Right atrium auricular region (tissue), 2 donors: ENCODE data around the gene ITIH4. TPM values are rescaled to one million over a fixed set of nuclear protein-coding genes. Genes with fewer than 3 reads are reported as not detected.

Experiments used
- DNase-seq: peaks from one replicate; pipeline ENCODE4 v3.0.0-alpha.2; 2019; ENCODE audit warnings: low spot score
- H3K27ac ChIP-seq, 2 donors: fragments of 200-600 bp; sonication (generic); 1 replicate in 1 of 2; 2 replicates in 1 of 2; pipeline ENCODE4 v1.5.1; 2016 to 2019
- H3K27me3 ChIP-seq, 2 donors: fragments of 200-600 bp; sonication (generic); one replicate each; pipeline versions ENCODE4 v1.5.1 to v1.6.0; 2017 to 2019
- H3K36me3 ChIP-seq: fragments of 200-600 bp; sonication (generic); one replicate; pipeline ENCODE4 v1.5.1; 2016
- H3K4me1 ChIP-seq, 2 donors: fragments of 200-600 bp; sonication (generic); one replicate each; pipeline versions ENCODE4 v1.5.1 to v1.6.0; 2017 to 2019
- H3K4me3 ChIP-seq, 2 donors: fragments of 200-600 bp; sonication (generic); 1 replicate in 1 of 2; 2 replicates in 1 of 2; pipeline ENCODE4 v1.5.1; 2017 to 2019; ENCODE audit warnings: mild to moderate bottlenecking in 1 of 2, moderate library complexity in 1 of 2
- H3K9me3 ChIP-seq, 2 donors: fragments of 200-600 bp; sonication (generic); one replicate each; pipeline ENCODE4 v1.5.1; 2019
- CTCF ChIP-seq, 2 donors: fragments of 200-600 bp; sonication (generic); IDR thresholded peaks; one replicate each; pipeline ENCODE4 v1.5.1; 2019; ENCODE audit warnings: antibody characterized with exemption in 2 of 2
- total RNA-seq, 2 donors: library from RNA; depleted of rRNA; stranded (reverse); fragments of >200 nt; gene quantifications; one replicate each; pipeline ENCODE4 v1.1.0, GENCODE V29; 2016

Gene ITIH4
- total RNA-seq, 2 donors from 2014 or later, result 1.2 TPM; not detected in 1

DNA sequence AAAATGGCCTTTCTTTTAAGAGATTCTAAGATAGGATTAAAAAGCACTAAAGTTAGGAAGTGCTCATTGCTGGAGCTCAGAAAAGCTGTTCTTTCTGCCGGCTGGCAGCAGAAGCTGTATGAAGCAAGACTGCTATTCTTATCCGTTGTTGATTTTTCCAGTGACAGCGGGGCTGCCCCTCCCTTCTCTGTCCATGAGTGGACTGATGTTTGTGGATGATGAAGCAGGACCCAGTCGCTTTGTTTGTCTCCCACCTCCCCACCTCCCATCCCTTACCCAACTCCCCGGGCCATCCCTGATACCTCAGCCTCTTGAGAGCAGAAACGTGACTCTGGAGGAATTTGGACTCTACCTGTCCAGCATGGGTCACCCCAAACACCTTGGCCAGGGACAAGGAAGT lies 14.7 kb upstream of the ITIH4 start:
- Histone ChIP-seq H3K4me3 (no peak overlapping the region), H3K9me3 (no peaks in the 10 kb centered on the region), H3K27me3 (no peaks in the 10 kb centered on the region), H3K27ac (peak overlapping the region; percentile 69 to 88), H3K4me1 (peaks cover 0 to 63% of the 10 kb centered on the region in 2 donors), H3K36me3 (peaks cover 23% of the 10 kb centered on the region)
- DNase-seq, result peak; percentile 88
- TF ChIP-seq CTCF (IDR thresholded peaks at IDR 0.05), result no peak

DNA sequence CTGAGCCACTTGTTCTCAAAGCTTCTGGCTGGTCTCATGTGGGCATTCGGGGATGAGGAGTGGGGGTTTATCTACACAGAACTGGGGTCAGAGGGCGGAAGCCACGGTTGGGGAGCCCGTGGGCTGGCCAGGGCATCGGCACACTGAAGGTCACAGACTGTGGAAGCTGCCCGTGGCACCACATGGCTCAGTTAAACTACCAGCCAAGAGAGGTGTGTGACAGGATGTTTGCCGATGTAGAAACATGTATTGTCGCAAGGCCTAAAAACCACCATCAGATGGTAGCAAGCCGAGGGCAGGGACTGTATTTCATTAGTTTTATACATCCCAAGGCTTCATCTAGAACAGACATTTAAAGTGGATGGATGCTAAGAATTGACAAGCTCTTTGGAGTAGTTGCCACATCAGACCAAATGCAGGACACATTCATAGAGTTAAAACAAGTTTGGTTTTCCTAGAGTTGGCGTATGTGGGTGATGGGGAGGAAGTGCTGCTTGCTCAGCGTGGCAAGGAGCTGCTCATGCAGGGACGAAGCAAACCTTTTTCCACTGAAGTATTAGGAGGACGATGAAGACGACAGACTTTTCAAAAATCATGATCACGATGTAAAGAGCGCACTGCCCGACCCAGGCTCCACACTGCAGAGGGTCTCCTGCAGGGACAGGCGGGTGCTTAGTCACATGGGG lies 14.0 kb upstream of the ITIH4 start:
- no peak for DNase-seq
- no peak for TF ChIP-seq CTCF (IDR thresholded peaks at IDR 0.05)
- Histone ChIP-seq H3K27me3 (no peaks in the 10 kb centered on the region), H3K4me3 (no peak overlapping the region), H3K4me1 (peaks cover 0 to 63% of the 10 kb centered on the region in 2 donors), H3K36me3 (peaks cover 18% of the 10 kb centered on the region), H3K27ac (peak overlapping the region; percentile 69 to 88), H3K9me3 (no peaks in the 10 kb centered on the region)

DNA sequence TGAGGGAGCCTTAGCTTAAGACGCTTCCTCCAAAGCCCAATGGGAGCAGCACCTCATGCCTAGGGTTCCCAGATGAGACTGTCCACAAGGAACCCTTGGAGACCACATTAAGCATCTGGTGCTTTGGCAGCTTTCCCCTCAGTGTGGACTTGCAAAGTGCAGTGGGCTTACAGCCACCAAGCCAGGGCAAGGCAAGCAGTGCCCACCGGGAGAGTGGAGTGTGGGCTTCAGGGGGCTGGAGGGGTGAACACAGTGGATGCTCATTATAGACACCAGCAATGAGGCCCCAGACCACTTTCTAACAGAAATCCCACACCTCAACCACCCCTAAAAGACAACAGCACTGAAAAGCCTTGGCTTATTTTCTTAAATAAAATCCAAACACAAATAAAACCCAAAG lies 13.4 kb upstream of the ITIH4 start:
- Histone ChIP-seq H3K27ac (peak overlapping the region; percentile 69 to 88), H3K36me3 (peaks cover 13% of the 10 kb centered on the region), H3K4me1 (peaks cover 0 to 63% of the 10 kb centered on the region in 2 donors), H3K4me3 (no peak overlapping the region), H3K9me3 (no peaks in the 10 kb centered on the region), H3K27me3 (no peaks in the 10 kb centered on the region)
- TF ChIP-seq CTCF (IDR thresholded peaks at IDR 0.05), result no peak
- DNase-seq, result no peak

DNA sequence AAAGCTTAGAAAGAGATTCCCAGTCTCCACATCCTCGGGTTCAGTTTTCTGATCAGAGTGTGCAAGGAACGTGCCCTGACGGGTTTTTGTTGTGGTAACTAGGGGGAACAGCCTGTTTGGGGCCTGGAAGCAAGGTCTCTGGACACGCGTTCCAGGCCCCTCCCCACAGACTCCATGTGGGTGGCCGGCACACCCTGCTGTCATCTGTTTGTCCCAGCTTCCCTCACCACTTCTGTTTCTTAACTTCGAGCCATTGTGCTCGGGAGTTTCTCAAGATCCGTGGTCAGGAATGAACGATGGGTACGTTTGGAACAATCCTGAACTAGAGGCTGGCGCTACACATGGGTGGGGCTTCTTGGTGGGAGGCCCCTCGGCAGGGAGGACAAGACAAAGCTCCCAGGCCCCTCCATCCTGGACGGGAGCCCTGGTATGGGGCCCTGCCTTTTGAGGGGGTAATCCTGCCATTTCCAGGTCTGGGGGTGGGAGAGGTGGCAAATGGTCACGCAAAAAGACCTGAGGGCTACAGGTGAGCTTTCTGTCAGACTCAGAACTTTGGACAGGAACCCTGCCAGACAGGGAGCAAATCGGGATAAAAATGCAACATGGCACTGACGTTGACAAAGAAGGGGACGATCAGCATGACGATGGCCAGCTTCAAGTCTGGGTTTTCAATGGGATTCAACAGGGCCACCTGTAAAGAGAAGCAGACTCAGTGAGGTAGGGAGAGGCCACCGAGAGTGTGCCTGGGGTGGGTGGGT lies 12.8 kb upstream of the ITIH4 start:
- no peak for TF ChIP-seq CTCF (IDR thresholded peaks at IDR 0.05)
- Histone ChIP-seq H3K9me3 (no peaks in the 10 kb centered on the region), H3K4me3 (no peak overlapping the region), H3K27ac (peak overlapping the region; percentile 69 to 88), H3K27me3 (no peaks in the 10 kb centered on the region), H3K4me1 (peaks cover 0 to 63% of the 10 kb centered on the region in 2 donors), H3K36me3 (peaks cover 9% of the 10 kb centered on the region)
- DNase-seq, result no peak

DNA sequence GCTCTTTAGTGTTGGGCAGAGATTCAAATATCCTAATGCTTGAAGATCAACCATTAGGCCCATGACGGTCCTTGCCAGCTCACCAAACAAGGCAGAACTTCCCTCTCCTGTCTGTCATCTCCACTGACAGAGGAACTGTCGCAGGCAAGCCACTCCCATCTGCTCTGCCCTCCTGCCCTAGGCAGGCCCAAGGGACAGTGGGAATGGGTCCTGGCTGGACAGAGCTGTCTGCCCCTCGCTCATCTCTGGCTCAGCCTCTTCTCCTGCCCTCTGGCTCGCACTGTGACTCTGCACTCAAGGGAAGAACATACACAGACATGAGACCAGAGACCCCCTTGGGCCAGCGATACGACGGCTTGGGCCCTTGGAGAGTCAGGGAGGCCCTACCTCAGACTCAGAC lies 12.0 kb upstream of the ITIH4 start:
- H3K27me3 ChIP-seq, result no peaks in the 10 kb centered on the region
- H3K27ac ChIP-seq, result peak overlapping the region; percentile 58 to 88
- DNase-seq, result no peak
- peaks cover under 1% of the 10 kb centered on the region for H3K36me3 ChIP-seq
- no peak for TF ChIP-seq CTCF (IDR thresholded peaks at IDR 0.05)
- peaks cover 0 to 64% of the 10 kb centered on the region in 2 donors for H3K4me1 ChIP-seq
- H3K4me3 ChIP-seq, result no peak overlapping the region
- H3K9me3 ChIP-seq, result no peaks in the 10 kb centered on the region
